ENCODE measurements around the gene SMG6.

SMG6 gene

DNA sequence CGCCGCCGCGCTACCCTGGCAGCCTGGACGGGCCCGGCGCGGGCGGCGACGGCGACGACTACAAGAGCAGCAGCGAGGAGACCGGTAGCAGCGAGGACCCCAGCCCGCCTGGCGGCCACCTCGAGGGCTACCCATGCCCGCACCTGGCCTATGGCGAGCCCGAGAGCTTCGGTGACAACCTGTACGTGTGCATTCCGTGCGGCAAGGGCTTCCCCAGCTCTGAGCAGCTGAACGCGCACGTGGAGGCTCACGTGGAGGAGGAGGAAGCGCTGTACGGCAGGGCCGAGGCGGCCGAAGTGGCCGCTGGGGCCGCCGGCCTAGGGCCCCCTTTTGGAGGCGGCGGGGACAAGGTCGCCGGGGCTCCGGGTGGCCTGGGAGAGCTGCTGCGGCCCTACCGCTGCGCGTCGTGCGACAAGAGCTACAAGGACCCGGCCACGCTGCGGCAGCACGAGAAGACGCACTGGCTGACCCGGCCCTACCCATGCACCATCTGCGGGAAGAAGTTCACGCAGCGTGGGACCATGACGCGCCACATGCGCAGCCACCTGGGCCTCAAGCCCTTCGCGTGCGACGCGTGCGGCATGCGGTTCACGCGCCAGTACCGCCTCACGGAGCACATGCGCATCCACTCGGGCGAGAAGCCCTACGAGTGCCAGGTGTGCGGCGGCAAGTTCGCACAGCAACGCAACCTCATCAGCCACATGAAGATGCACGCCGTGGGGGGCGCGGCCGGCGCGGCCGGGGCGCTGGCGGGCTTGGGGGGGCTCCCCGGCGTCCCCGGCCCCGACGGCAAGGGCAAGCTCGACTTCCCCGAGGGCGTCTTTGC, 245.6 kb downstream of the SMG6 start:
- no peak for TF ChIP-seq GLIS3 (CRISPR knock-in tag; IDR thresholded peaks at IDR 0.05)
- TF ChIP-seq ESRRG (CRISPR knock-in tag; IDR thresholded peaks at IDR 0.05): no peak
- no peak for TF ChIP-seq TOX (CRISPR knock-in tag; IDR thresholded peaks at IDR 0.05; ENCODE audit: borderline replicate concordance)
- no peak for TF ChIP-seq ARNTL (CRISPR knock-in tag; IDR thresholded peaks at IDR 0.05; ENCODE audit: borderline replicate concordance, low read depth)
- TF ChIP-seq CSDC2 (CRISPR knock-in tag; IDR thresholded peaks at IDR 0.05): no peak
- no peak for TF ChIP-seq CSRNP3 (CRISPR knock-in tag; IDR thresholded peaks at IDR 0.05)
- no peak for TF ChIP-seq BACH2 (CRISPR knock-in tag; IDR thresholded peaks at IDR 0.05; ENCODE audit: borderline replicate concordance)
- TF ChIP-seq SNAI2 (CRISPR knock-in tag; IDR thresholded peaks at IDR 0.05): no peak
- TF ChIP-seq ZFP30 (CRISPR knock-in tag; IDR thresholded peaks at IDR 0.05): no peak
- no peak for TF ChIP-seq PPARA (CRISPR knock-in tag; IDR thresholded peaks at IDR 0.05; ENCODE audit: borderline replicate concordance)
- ATAC-seq: no peak

- no peak for ATAC-seq
- TF ChIP-seq RARB (CRISPR knock-in tag; IDR thresholded peaks at IDR 0.05) (no peak), TCF4 (CRISPR knock-in tag; IDR thresholded peaks at IDR 0.05; ENCODE audit: borderline replicate concordance) (no peak), ZC3H10 (CRISPR knock-in tag; IDR thresholded peaks at IDR 0.05) (no peak), ZNF8 (CRISPR knock-in tag; IDR thresholded peaks at IDR 0.05) (no peak), ARNTL (CRISPR knock-in tag; IDR thresholded peaks at IDR 0.05; ENCODE audit: borderline replicate concordance, low read depth) (no peak), GLIS3 (CRISPR knock-in tag; IDR thresholded peaks at IDR 0.05) (no peak), BACH2 (CRISPR knock-in tag; IDR thresholded peaks at IDR 0.05; ENCODE audit: borderline replicate concordance) (no peak), POU6F1 (CRISPR knock-in tag; IDR thresholded peaks at IDR 0.05; ENCODE audit: borderline replicate concordance, low read depth) (no peak), ZNF565 (CRISPR knock-in tag; conservative IDR thresholded peaks at IDR 0.05; ENCODE audit: low read depth) (no peak), CSDC2 (CRISPR knock-in tag; IDR thresholded peaks at IDR 0.05) (no peak), ZFP30 (CRISPR knock-in tag; IDR thresholded peaks at IDR 0.05) (no peak)
- TF ChIP-seq, protein P1, sequence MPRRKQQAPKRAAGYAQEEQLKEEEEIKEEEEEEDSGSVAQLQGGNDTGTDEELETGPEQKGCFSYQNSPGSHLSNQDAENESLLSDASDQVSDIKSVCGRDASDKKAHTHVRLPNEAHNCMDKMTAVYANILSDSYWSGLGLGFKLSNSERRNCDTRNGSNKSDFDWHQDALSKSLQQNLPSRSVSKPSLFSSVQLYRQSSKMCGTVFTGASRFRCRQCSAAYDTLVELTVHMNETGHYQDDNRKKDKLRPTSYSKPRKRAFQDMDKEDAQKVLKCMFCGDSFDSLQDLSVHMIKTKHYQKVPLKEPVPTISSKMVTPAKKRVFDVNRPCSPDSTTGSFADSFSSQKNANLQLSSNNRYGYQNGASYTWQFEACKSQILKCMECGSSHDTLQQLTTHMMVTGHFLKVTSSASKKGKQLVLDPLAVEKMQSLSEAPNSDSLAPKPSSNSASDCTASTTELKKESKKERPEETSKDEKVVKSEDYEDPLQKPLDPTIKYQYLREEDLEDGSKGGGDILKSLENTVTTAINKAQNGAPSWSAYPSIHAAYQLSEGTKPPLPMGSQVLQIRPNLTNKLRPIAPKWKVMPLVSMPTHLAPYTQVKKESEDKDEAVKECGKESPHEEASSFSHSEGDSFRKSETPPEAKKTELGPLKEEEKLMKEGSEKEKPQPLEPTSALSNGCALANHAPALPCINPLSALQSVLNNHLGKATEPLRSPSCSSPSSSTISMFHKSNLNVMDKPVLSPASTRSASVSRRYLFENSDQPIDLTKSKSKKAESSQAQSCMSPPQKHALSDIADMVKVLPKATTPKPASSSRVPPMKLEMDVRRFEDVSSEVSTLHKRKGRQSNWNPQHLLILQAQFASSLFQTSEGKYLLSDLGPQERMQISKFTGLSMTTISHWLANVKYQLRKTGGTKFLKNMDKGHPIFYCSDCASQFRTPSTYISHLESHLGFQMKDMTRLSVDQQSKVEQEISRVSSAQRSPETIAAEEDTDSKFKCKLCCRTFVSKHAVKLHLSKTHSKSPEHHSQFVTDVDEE (CRISPR knock-in tag; IDR thresholded peaks at IDR 0.05): no peak
These were observed 246.3 kb downstream of the SMG6 start for GRCh38 chr17:2057175-2057759.

- no peak for ATAC-seq
- TF ChIP-seq GLIS3 (CRISPR knock-in tag; IDR thresholded peaks at IDR 0.05) (no peak), ISL1 (CRISPR knock-in tag; IDR thresholded peaks at IDR 0.05) (no peak), BACH2 (CRISPR knock-in tag; IDR thresholded peaks at IDR 0.05; ENCODE audit: borderline replicate concordance) (no peak), TOX (CRISPR knock-in tag; IDR thresholded peaks at IDR 0.05; ENCODE audit: borderline replicate concordance) (no peak), TCF4 (CRISPR knock-in tag; IDR thresholded peaks at IDR 0.05; ENCODE audit: borderline replicate concordance) (no peak), CSDC2 (CRISPR knock-in tag; IDR thresholded peaks at IDR 0.05) (no peak), ZC3H10 (CRISPR knock-in tag; IDR thresholded peaks at IDR 0.05) (no peak), CSRNP3 (CRISPR knock-in tag; IDR thresholded peaks at IDR 0.05) (no peak), CREB5 (CRISPR knock-in tag; IDR thresholded peaks at IDR 0.05; ENCODE audit: low read depth) (no peak), POU6F1 (CRISPR knock-in tag; IDR thresholded peaks at IDR 0.05; ENCODE audit: borderline replicate concordance, low read depth) (no peak), PATZ1 (CRISPR knock-in tag; IDR thresholded peaks at IDR 0.05; ENCODE audit: borderline replicate concordance) (no peak)
These were observed 247.1 kb downstream of the SMG6 start for GRCh38 chr17:2056206-2057174.
